Parathyroid adenoma (tissue), 2 donors: ENCODE measurements around the gene S1PR3.

Experiments used
- H2AFZ ChIP-seq: fragments of 300-600 bp; sonication (generic); one replicate; pipeline ENCODE4 v1.7.0; 2017; ENCODE audit warnings: antibody characterized with exemption, mild to moderate bottlenecking
- H3K27ac ChIP-seq: fragments of 300-600 bp; sonication (generic); one replicate; pipeline ENCODE4 v1.7.0; 2017
- H3K27me3 ChIP-seq: fragments of 300-600 bp; sonication (generic); one replicate; pipeline ENCODE4 v1.7.0; 2017; ENCODE audit warnings: low read length; ENCODE audit not compliant: control insufficient read depth, insufficient read depth
- H3K36me3 ChIP-seq: fragments of 300-600 bp; sonication (generic); one replicate; pipeline ENCODE4 v1.7.0; 2017; ENCODE audit warnings: low read length; ENCODE audit not compliant: control insufficient read depth, insufficient read depth
- H3K4me1 ChIP-seq: fragments of 300-600 bp; sonication (generic); one replicate; pipeline ENCODE4 v1.7.0; 2017; ENCODE audit warnings: control low read depth
- H3K4me2 ChIP-seq: fragments of 300-600 bp; sonication (generic); one replicate; pipeline ENCODE4 v1.7.0; 2017; ENCODE audit warnings: low read length
- H3K4me3 ChIP-seq: fragments of 300-600 bp; sonication (generic); one replicate; pipeline ENCODE4 v1.7.0; 2017; ENCODE audit warnings: low read depth, low read length
- H3K79me2 ChIP-seq: fragments of 300-600 bp; sonication (generic); one replicate; pipeline ENCODE4 v1.7.0; 2017; ENCODE audit warnings: control low read depth
- H3K9ac ChIP-seq: fragments of 300-600 bp; sonication (generic); one replicate; pipeline ENCODE4 v1.7.0; 2017; ENCODE audit warnings: mild to moderate bottlenecking
- H3K9me3 ChIP-seq: fragments of 300-600 bp; sonication (generic); one replicate; pipeline ENCODE4 v1.7.0; 2017; ENCODE audit warnings: low read length; ENCODE audit not compliant: control insufficient read depth
- TF ChIP-seq, protein P1 (sequence below): fragments of 300-600 bp; sonication (generic); IDR thresholded peaks from one replicate; pipeline ENCODE4 v1.7.0; 2017; ENCODE audit warnings: antibody characterized with exemption, mild to moderate bottlenecking
- donor health status: primary hyperparathyroidism.

Gene S1PR3

DNA sequence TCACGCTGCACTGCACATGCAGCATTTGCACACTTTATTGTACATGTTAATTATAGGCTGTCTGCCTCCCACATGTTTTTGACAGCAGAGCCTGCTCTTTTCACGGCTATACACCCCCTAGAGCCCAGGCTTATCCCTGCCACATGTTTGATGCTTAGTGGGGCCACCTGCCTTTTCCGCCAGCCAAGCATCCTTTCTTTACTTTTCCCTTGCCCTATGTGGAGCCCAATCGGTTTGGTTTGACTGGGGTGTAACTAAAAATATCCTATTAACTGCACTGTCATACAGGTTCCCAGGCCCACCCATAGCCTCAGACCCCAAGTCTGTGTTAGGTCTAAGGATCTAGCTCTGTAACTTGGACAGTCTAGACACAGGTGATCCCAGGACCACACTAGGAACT, 18.9 kb upstream of the S1PR3 start:
- Histone ChIP-seq H3K9me3 (no peaks in the 10 kb centered on the region), H3K4me2 (no peak overlapping the region), H3K9ac (no peak overlapping the region), H3K4me3 (no peak overlapping the region), H2AFZ (no peak overlapping the region), H3K27me3 (no peaks in the 10 kb centered on the region), H3K36me3 (no peaks in the 10 kb centered on the region), H3K79me2 (no peaks in the 10 kb centered on the region), H3K4me1 (no peaks in the 10 kb centered on the region), H3K27ac (no peak overlapping the region)
- TF ChIP-seq, protein P1, sequence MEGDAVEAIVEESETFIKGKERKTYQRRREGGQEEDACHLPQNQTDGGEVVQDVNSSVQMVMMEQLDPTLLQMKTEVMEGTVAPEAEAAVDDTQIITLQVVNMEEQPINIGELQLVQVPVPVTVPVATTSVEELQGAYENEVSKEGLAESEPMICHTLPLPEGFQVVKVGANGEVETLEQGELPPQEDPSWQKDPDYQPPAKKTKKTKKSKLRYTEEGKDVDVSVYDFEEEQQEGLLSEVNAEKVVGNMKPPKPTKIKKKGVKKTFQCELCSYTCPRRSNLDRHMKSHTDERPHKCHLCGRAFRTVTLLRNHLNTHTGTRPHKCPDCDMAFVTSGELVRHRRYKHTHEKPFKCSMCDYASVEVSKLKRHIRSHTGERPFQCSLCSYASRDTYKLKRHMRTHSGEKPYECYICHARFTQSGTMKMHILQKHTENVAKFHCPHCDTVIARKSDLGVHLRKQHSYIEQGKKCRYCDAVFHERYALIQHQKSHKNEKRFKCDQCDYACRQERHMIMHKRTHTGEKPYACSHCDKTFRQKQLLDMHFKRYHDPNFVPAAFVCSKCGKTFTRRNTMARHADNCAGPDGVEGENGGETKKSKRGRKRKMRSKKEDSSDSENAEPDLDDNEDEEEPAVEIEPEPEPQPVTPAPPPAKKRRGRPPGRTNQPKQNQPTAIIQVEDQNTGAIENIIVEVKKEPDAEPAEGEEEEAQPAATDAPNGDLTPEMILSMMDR = no peak

DNA sequence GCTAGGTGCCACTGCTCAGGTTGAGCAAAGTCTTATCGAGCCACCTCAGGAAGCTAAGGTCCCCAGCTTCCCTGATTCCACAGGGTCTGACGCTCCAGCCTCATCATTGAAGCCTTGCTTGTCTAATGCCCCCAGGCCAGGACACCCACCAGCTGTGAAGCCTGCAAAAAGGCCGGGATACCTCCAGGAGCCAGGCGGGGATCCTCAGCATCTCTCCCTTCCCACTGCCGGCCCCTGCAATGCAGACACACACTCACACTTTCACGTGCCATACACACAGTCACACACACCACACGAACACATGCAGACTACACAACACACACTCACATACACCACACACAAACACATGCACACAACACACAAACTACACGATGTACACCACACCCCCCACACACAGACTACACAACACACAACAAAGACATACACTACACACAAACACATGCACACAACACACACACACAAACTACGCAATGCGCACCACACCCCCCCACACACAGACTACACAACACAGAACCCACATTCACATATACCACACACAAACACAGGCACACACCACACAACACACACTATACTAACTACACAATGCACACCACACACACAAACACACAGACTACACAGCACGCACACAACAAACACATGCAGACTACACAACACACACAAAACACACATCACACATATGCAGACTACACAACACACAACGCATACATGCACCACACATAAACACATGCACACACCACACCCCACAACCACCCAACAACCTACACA, 17.8 kb upstream of the S1PR3 start:
- TF ChIP-seq, protein P1 = no peak
- H3K79me2 ChIP-seq = no peaks in the 10 kb centered on the region
- no peaks in the 10 kb centered on the region for H3K36me3 ChIP-seq
- H3K9ac ChIP-seq = no peak overlapping the region
- H3K27ac ChIP-seq = no peak overlapping the region
- no peaks in the 10 kb centered on the region for H3K9me3 ChIP-seq
- H3K4me1 ChIP-seq = no peaks in the 10 kb centered on the region
- no peaks in the 10 kb centered on the region for H3K27me3 ChIP-seq
- H3K4me2 ChIP-seq = no peak overlapping the region
- no peak overlapping the region for H3K4me3 ChIP-seq
- no peak overlapping the region for H2AFZ ChIP-seq

DNA sequence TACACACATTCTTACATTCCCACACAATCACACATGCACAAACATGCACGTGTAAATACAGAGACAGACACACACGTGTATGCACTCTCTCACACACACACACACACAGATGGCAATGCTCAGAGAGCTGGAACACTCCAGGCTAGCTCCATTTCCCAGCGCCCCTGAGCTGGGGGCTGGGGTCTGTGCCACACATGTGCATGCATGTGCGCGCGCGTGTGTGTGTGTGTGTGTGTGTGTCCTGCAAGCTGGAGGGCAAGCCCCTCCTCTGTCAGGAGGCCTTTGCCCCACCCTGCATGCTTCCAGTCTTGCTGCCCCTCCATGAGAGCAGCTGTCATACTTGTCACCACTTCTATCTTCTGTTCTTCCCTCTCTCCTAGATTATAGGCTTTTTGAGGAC, 16.6 kb upstream of the S1PR3 start:
- H3K4me1 ChIP-seq = no peaks in the 10 kb centered on the region
- H3K27me3 ChIP-seq = no peaks in the 10 kb centered on the region

DNA sequence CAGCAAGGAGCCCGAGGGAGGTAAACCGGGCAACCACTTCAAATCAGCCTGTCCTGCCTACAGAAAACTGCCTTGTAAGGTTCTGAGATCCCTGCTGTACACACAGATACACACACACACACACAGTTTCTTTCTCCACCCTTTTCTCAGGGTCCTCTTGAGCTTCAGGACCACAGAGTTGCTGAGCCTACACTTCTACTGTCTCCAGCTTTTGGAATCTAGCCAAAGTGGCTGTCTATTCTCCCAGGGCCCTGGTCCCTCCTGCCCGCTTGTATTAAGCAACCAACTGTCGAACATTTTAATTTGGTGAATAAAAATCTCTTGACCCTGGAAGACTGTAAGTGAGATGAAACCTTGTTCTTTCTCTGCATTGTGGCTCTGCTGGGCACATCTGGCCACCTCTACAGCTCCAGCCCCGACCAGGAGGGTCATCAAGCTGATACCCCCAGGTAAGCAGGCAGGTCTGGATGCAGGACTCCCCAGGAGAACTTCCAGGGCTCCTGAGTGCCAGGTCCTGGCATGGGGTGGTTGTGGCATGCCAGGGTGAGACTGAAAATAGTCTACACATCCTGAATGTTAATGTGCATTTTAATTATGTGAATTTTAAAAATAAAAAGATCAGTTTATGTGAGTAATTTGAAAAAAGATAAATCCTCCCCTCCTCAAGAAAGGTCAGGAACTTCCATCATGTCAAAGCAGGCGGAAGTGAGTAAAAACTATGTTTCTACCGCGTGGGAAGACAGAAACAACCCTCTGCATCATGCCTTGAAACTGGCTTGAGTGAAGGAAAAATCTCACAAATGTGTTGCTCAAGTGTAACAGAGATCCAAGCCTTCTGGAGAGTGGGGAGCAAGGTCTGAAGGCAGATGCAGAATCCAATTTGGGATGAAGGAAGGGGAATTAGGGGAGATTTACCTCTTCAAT, 15.0 kb upstream of the S1PR3 start:
- H2AFZ ChIP-seq = no peak overlapping the region
- TF ChIP-seq, protein P1 = no peak
- no peak overlapping the region for H3K4me2 ChIP-seq
- H3K9ac ChIP-seq = no peak overlapping the region
- no peaks in the 10 kb centered on the region for H3K4me1 ChIP-seq
- no peak overlapping the region for H3K4me3 ChIP-seq
- H3K27ac ChIP-seq = no peak overlapping the region
- no peaks in the 10 kb centered on the region for H3K27me3 ChIP-seq
- H3K36me3 ChIP-seq = no peaks in the 10 kb centered on the region
- no peaks in the 10 kb centered on the region for H3K79me2 ChIP-seq
- no peaks in the 10 kb centered on the region for H3K9me3 ChIP-seq

More for the DNA sequence above, 16.6 kb upstream of the S1PR3 start:
- no peak overlapping the region for H2AFZ ChIP-seq
- H3K36me3 ChIP-seq = no peaks in the 10 kb centered on the region
- no peaks in the 10 kb centered on the region for H3K9me3 ChIP-seq
- no peak overlapping the region for H3K9ac ChIP-seq
- H3K27ac ChIP-seq = no peak overlapping the region
- no peak overlapping the region for H3K4me3 ChIP-seq
- TF ChIP-seq, protein P1 = no peak
- no peaks in the 10 kb centered on the region for H3K79me2 ChIP-seq
- H3K4me2 ChIP-seq = no peak overlapping the region
